Kidney glomerular epithelial cell (primary cell): Measurements from ENCODE around the gene PALD1.

ENCODE experiments used
- DNase-seq: peaks from one replicate; lab custom pipeline; 2025; lab: John Stamatoyannopoulos, UW

PALD1 gene

GRCh38 chr10:70478191-70479164 lies at the start of gene PALD1:
Gene PALD1, plus strand, starts transcription at chr10:70478767. Its CDS starts 47,185 bp downstream, at chr10:70525952.
- DNase-seq, result peak; percentile 27

GRCh38 chr10:70430493-70431445 lies 47.8 kb upstream of the PALD1 start:
- peak; percentile 11 for DNase-seq

DNA sequence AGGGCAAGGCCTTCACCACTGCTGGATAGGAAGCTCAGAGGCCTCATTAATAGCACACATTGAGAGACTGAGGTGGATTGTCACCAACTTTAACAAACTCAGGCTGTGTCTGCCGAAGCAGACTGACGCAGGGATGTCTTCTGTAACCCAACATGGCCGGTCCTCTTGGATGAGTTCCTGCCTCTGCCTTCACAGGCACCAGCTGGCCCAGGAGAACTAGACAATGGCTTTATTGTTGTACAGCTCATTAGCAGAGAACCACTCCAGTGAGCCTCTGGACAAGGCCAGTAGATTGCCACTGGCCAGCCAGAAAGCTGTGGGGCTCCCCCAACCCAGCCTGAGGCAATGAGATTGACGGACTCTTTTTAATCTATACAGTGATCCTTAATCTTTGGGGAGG lies 46.5 kb upstream of the PALD1 start:
- no peak for DNase-seq

DNA sequence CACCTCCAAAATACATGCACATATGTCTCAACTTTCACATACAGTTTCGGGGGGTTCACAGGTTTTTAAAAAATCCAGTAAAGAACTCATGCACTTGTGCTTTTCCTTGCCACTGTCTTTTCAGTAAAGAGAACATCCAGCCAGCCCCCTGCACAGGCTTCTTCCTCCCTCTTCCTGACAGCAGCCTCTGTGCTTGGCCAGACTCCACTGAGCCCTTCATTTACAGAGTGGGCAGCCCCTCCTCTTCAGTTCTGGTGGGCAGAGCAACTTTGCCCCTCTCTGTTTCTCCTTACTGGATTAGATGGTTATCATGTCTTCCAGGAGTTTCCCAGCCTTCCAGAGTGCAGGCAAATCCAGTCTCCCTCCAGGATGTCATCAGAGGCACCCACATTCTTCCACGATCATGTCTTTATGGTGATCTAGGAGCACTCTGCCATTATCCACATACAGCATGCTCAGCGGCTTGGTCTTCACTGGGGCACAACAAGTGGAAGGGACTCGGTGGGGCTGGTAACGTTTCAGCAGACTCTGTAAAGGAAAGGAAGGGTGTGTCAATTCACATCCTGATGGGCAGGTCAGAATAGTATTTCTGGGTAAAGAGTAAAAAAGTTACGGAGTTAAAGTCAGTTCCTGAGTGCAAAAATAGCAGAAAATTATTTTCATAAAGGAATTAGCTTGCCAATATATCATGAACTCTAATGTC lies 45.9 kb upstream of the PALD1 start:
- no peak for DNase-seq

- no peak for DNase-seq
These were observed 44.8 kb upstream of the PALD1 start for GRCh38 chr10:70433581-70434280.

- no peak for DNase-seq
These were observed 43.1 kb upstream of the PALD1 start for GRCh38 chr10:70435241-70436085.

GRCh38 chr10:70437721-70438120 lies 40.8 kb upstream of the PALD1 start:
- DNase-seq, result no peak

GRCh38 chr10:70440296-70441160 lies 38.0 kb upstream of the PALD1 start:
- DNase-seq, result no peak

DNA sequence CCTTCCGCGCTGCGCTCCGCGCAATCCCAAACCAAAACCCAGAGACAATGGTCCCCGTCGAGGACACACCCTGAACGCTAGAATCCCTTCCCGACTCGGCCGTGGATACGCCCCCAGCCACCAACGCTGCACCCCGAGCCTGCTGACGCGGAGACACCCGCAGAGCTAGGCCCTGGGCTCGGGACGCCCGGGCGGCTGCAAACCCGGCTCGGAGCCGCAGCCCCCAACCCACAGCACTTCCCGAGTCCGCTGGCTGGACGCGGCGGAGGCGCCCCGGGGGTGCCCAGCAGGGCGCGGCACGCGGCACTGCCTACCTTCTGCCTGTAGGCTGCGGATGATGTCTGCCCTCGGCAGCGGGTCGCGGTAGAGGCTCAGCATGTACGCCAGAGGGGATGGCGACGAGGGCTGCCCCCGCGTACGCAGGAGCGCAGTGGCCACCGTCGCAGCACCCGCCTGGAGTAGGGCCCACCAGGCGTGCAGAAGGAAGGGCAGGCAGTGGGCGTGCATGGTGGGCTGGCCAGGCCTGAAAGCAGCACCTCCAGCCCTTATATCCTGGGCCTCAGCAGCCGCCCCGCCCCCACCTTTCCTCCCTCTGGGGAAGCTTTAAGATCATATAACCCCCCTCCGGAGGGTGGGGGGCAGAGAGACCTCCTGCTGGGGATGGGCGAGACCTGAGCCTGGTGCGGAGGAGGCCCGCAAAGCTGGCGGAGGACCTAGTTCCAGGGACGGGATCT lies 37.2 kb upstream of the PALD1 start, which contains the start of gene NODAL:
Gene NODAL (minus strand): TSS at position 521 of the 734 bp plus-strand sequence. CDS start 14 bp downstream, at position 507.
- DNase-seq, result no peak

DNA sequence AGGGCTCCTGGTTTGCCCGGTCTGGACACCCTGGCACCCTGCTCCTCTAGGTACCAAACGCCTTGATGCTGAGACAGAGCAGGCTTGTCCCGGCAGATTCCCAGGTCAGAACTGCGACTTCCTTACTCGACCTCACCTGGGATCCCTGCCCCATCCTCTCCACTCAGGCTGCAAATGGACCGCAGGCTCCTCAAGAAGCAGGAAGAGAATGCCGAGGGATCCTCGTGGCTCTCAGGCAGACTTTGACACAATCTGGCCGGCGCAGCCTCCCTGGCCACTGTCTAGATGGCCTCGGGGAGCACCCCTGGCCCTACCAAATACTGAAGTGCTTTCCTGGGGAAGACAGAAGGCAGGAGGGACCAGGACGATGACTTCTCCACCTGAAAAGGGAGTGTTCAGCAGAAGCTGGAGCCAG lies 36.7 kb upstream of the PALD1 start:
- DNase-seq, result no peak

DNA sequence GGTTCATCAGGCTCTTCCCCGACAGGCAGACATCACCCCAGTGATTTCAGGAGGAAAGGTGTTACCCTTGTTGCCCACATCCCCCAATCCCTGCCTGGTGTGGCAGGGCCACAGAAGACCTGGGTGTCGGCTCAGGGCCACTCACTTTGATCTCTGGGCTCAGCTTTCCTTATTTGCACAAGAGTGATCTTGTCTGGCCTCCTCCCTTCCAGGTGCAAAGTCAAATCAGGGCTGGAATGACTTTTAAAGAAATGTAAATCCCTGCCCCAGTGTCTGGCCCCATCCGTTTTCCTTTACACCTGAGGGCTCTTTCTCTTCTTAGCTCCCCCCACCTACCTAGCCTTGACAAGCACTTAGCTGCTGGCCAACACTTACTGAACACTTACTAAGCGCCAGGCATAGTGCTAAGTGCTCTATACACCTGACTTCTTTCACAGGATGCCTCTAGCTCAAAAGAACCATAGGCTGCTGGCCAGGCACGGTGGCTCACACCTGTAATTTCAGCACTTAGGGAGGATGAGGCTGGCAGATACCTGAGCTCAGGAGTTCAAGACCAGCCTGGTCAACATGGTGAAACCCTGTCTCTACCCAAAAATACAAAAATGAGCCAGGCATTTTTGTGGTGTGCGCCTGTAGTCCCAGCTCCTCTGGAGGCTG lies 36.1 kb upstream of the PALD1 start:
- no peak for DNase-seq

DNA sequence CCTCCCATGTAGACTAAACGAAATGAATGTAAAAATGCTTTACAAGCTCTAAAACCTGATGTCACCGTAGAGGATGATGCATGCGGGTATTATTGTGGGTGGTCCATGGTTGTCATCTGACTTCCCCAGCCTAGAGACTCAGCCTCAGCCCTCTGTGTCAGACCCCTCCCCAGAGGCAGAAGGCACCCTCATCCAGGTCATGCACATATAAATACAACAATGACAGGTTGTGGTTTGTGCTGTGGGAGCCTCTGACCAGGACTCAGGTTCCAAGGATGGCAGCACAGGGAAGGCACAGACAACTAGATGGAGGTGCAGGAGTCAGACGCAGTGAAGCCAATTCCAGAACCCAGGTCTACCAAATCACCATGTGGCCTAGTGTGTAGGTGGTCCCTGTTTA lies 33.8 kb upstream of the PALD1 start:
- DNase-seq, result no peak

DNA sequence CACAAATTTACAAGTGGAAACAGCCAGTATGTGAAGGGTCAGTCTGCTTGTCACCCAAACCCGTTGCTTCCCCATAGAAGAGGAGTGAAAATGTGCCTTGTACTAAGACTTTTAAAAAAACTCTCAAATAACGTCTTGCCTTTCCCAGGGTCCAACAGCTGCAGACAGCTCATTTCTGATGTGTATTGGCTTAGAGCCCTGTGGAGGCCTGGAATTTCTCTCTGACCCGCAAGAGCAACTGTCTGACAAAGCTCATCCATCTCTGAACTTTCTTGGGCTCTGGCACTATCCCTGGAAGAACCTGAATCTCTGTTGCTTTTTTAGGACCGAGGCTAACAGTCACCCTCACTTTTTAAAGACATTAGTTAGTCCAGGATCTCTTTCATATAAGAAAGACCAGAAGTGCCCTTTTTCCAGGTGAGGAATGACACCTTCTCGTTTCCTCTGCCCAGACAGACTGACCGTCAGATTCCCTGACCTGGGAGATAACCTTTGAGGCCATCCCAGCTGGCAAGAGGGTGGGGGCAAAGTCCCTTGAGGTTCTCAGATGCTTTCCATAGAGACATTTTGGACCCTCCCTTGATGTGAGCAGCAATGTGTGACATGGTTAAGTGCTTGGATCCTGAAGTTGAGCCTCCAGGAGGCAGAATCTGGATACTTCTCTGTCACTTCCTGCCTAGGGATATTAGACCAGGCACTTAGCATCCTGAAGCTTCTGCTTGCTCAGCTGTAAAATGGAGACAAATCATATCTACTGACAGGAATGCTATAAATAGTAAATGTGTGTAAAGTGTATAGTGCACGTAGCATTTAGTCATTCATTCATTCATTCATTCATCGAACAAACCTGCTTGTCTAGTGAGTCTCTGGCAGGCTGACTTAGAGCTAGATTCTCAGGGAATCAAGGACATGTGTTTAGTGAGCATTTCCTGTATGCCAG lies 32.6 kb upstream of the PALD1 start:
- no peak for DNase-seq

- no peak for DNase-seq
These were observed 30.3 kb upstream of the PALD1 start for GRCh38 chr10:70448236-70448635.

DNA sequence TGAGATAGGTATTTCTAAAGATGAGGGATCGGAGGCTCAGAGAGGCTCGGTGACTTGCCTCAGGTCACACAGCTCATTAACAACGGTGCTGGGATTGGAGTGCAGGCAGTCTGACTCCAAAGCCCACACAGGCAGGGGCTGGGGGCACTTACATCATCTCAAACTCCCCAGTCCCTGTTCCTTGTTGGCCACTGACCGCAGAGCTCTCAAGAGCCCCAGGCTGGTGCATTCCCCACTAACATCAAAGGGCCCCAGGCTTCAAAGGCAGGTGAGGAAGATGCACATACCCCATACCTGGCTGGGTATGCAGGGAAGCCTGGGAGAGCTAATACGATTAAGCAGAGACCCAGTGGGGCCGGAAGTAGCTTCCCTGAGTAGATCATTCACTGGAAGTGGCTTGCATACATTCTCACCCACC lies 23.3 kb upstream of the PALD1 start:
- DNase-seq, result no peak

DNA sequence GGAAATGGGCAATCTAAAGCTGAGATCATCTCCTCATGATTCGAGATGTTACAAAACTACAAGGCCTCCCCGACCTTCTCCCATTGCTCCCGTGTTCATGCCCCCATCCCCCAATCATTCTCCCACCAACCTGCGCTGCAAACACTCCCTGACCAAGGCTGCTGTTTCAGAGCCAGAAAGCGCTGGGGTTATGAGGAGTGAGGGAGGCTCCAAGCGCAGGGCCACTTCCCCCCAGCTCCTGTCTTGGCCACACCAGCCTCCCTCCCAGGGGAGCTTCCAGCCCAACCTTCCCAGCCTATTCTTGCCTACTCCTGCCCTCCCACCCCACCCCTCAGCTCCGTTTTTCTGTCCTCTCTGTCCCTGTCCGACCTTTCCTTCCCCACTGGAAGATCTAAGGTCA lies 22.4 kb upstream of the PALD1 start:
- DNase-seq, result no peak

GRCh38 chr10:70457759-70458305 lies 20.7 kb upstream of the PALD1 start:
- DNase-seq, result no peak
